ENCODE data around the gene TMEM69.
"Not testable (repeated sequence)": the region's sequence is repeated elsewhere in the genome, so short reads cannot be mapped to it uniquely, and the experiment has no call there.

Gene TMEM69

DNA sequence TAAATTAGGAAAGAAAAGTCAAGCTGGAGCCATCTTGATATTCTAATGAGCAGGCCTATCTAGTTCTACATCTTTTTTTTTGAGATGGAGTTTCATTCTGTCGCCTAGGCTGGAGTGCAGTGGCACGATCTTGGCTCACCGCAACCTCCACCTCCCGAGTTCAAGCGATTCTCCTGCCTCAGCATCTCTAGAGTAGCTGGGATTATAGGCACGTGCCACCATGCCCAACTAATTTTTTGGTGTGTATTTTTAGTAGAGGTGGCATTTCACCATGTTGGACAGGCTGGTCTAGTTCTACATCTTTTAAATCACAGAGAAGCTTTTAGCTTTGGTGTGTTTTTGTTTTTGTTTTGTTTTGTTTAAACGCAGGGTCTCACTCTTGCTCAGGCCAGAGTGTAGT, 6.8 kb downstream of the TMEM69 start:
- TF ChIP-seq ZFX (IDR thresholded peaks at IDR 0.05) (no peak), CTCF (conservative IDR thresholded peaks at IDR 0.05) (no peak)
- H3K27ac ChIP-seq, result no peak overlapping the region

DNA sequence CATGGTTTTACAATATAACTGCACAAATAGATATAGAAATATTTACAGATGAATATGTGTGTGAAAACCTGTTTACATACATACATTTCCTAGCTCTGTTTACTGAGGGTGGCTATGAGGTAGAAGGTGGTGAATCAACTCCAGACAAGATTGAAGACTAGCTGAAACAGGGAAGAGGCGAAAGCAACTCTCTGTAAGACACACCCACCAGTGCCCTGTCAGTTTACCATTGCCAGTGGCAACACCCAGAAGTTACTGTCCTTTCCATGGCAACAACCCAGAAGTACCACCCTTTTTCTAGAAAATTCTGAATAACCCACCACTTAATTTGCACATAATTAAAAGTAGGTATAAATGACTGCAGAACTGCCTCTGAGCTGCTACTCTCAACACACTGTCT, 16.7 kb downstream of the TMEM69 start:
- no peak overlapping the region for H3K27ac ChIP-seq
- TF ChIP-seq ZFX (IDR thresholded peaks at IDR 0.05) (no peak), CTCF (conservative IDR thresholded peaks at IDR 0.05) (no peak)

GRCh38 chr1:45713711-45714110, 25.7 kb downstream of the TMEM69 start:
- no peak overlapping the region for H3K27ac ChIP-seq
- TF ChIP-seq CTCF (conservative IDR thresholded peaks at IDR 0.05), result no peak
- no peak for TF ChIP-seq ZFX (IDR thresholded peaks at IDR 0.05)

- H3K27ac ChIP-seq, result no peak overlapping the region
- TF ChIP-seq CTCF (conservative IDR thresholded peaks at IDR 0.05) (no peak), ZFX (IDR thresholded peaks at IDR 0.05) (no peak)
Observed at GRCh38 chr1:45716700-45717099, 28.7 kb downstream of the TMEM69 start.

DNA sequence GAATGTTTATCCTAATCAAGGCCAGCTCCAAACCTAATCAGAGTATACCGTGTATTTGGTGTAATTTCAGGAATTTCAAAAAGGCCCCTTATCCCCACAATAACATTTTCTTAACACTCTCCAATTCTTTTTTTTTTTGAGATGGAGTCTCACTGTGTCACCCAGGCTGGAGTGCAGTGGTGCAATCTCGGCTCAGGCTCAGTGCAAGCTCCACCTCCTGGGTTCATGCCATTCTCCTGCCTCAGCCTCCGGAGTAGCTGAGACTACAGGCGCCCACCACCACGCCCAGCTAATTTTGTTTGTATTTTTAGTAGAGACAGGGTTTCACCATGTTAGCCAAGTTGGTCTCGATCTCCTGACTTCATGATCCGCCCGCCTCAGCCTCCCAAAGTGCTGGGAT, 29.4 kb downstream of the TMEM69 start:
- not testable (repeated sequence) for H3K27ac ChIP-seq

DNA sequence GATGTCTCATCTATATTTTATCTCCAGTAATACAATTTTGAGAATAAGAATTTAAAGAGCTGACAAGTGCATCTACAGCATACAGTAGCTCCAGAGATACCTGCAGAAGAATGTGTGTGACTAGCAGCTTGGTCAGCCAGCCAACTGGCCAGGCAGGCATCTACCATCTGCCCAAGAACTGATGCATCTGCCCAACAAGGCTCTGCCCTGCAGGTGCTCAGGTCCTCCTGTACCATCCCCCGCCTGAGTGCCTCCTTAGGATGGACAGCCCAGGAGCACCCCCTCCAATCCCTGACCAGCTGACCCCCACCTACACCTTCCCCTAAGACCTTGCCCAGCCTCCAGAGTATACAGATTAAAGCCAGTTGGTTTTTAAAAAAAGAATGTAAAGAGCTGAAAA, 30.3 kb downstream of the TMEM69 start:
- TF ChIP-seq CTCF (conservative IDR thresholded peaks at IDR 0.05), result no peak
- no peak overlapping the region for H3K27ac ChIP-seq

- H3K27ac ChIP-seq, result no peak overlapping the region
Observed at GRCh38 chr1:45721207-45721606, 33.2 kb downstream of the TMEM69 start.

More at GRCh38 chr1:45721207-45721606, 33.2 kb downstream of the TMEM69 start:
- TF ChIP-seq ZFX (IDR thresholded peaks at IDR 0.05) (no peak), CTCF (conservative IDR thresholded peaks at IDR 0.05) (no peak)

All from C4-2B (cell line).